Heart left ventricle (tissue), 13 donors: ENCODE data around the gene GATA2.

Source experiments
- POLR2A ChIP-seq, 2 donors: fragments of 450-650 bp; IDR thresholded peaks; one replicate each; pipeline ENCODE4 v1.6.1; 2017; ENCODE audit warnings: antibody characterized with exemption in 2 of 2, mild to moderate bottlenecking in 2 of 2, moderate library complexity in 2 of 2
- TF ChIP-seq, protein P1 (sequence below), 12 donors: fragments of 200-600 bp; sonication (generic) in 4 of 12; IDR thresholded peaks; one replicate each; pipeline versions ENCODE4 v1.5.0 to v1.8.0; 2018 to 2022; ENCODE audit warnings: antibody characterized with exemption in 12 of 12, mild to moderate bottlenecking in 5 of 12
- donor health status: ischemic (EF 13 %, LVEDD 7.1; RV severe dilation, severe dysfunction).
- donor health status: DM: no; HTN: yes; CAD: no.
- donor health status: DM: no; HTN: no; CAD: no.
- donor health status: ischemic (EF 25% LVEDD 6.9; RV normal size, moderate dysfunction).
- donor health status: ischemic (EF 25% LVEDD 5.7; RV mildly dilated, moderate dysfunction).
- donor health status: ischemic (EF 35%, LVEDD 5.7; RV mildly dilated, moderate dysfunction).
- donor health status: nonischemic (EF 11% LVEDD 7.7; RV severe dilation, severe dysfunction).
- donor health status: DM: yes; HTN: yes; CAD: no.
- donor health status: PGD.
- donor health status: ischemic (EF 29% LVEDD 5.4; RV normal size, mild dysfunction).
- donor health status: nonischemic (EF 23%, LVEDD 6.1; RV moderate dilation, normal function).

DNA sequence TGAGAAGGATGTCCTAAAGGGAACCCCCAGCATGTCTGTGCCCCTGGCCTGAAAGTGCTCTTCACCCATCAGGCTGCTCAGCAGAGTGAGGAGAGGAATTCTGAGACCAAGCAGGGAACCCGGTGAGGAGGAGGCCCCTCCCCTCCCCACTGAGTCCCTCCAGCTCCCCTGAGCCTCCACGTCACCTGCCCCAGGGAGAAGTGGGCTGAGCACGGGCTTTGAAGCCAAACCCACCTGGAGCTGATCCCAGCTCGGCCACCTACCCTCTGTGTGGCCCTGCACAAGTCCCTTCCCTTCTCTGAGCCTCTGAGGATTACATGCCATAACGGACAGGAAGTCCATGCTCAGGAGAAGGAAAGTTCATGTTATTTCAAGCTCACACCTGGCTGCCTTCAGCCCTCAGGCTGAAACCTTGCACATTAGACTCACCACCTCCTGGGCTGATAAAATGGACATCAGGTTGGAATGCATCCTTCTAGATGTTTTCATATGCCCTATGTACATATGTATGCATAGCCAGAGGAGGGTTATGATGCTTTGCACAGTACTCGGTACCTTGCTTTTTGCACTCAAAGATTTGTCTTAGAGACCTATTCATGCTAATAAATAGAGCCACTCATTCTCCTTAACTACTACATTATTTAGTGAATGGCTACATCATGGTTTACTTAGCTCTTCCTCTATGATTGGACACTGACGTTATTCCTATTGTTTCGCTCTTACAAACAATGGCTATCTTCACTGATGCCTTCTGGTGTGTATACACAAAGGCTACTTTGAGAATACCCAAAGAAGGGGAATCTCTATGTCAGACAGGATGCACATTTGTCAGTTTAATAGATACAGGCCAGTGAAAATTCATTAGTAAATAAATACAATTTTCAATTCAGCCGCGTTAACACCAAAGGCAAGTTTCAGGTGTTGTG, 31.6 kb upstream of the GATA2 start:
- TF ChIP-seq, protein P1, sequence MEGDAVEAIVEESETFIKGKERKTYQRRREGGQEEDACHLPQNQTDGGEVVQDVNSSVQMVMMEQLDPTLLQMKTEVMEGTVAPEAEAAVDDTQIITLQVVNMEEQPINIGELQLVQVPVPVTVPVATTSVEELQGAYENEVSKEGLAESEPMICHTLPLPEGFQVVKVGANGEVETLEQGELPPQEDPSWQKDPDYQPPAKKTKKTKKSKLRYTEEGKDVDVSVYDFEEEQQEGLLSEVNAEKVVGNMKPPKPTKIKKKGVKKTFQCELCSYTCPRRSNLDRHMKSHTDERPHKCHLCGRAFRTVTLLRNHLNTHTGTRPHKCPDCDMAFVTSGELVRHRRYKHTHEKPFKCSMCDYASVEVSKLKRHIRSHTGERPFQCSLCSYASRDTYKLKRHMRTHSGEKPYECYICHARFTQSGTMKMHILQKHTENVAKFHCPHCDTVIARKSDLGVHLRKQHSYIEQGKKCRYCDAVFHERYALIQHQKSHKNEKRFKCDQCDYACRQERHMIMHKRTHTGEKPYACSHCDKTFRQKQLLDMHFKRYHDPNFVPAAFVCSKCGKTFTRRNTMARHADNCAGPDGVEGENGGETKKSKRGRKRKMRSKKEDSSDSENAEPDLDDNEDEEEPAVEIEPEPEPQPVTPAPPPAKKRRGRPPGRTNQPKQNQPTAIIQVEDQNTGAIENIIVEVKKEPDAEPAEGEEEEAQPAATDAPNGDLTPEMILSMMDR (IDR thresholded peaks at IDR 0.05): no peak
- TF ChIP-seq POLR2A (IDR thresholded peaks at IDR 0.05): no peak
